NCI-H446 (cell line): ENCODE measurements around the gene TCF7L1.

Experiments
- DNase-seq, 2 experiments: peaks; one replicate each; lab custom pipeline; 2025; lab: John Stamatoyannopoulos, UW

TCF7L1 gene

DNA sequence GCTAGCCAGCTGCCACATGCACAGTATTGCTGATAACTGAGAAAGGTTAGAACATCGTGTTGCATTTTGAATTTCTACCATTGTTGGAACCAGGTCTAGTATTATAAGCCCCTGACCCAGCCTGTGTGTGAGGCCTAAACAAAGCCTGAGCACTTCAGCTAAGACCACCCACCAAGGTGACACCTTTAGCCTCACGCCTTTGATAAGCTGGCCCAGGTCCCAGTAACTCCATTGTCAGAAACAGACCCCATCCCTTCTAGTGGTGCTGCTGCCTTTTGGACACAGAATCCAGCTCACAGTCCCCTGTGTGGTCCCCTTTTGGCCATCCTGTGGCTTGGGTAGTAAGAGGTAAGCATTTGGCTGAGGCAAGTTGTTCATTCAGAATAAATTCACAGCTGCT is 223.0 kb downstream of the TCF7L1 start:
- no peak for DNase-seq

- no peak for DNase-seq
Observed at GRCh38 chr2:85357736-85358135, 224.5 kb downstream of the TCF7L1 start.
